ENCODE measurements around the gene CREBRF.
"Not testable (repeated sequence)": the region's sequence is repeated elsewhere in the genome, so short reads cannot be mapped to it uniquely, and the experiment has no call there.

The CREBRF gene

GRCh38 chr5:173055983-173056782 is at the start of gene CREBRF:
Gene CREBRF, plus strand, starts transcription at chr5:173056352. Its CDS starts 24,424 bp downstream, at chr5:173080776.
- peak; percentile 98 for DNase-seq

- no peak for DNase-seq
Observed at GRCh38 chr5:173010021-173010420, 46.1 kb upstream of the CREBRF start.

DNA sequence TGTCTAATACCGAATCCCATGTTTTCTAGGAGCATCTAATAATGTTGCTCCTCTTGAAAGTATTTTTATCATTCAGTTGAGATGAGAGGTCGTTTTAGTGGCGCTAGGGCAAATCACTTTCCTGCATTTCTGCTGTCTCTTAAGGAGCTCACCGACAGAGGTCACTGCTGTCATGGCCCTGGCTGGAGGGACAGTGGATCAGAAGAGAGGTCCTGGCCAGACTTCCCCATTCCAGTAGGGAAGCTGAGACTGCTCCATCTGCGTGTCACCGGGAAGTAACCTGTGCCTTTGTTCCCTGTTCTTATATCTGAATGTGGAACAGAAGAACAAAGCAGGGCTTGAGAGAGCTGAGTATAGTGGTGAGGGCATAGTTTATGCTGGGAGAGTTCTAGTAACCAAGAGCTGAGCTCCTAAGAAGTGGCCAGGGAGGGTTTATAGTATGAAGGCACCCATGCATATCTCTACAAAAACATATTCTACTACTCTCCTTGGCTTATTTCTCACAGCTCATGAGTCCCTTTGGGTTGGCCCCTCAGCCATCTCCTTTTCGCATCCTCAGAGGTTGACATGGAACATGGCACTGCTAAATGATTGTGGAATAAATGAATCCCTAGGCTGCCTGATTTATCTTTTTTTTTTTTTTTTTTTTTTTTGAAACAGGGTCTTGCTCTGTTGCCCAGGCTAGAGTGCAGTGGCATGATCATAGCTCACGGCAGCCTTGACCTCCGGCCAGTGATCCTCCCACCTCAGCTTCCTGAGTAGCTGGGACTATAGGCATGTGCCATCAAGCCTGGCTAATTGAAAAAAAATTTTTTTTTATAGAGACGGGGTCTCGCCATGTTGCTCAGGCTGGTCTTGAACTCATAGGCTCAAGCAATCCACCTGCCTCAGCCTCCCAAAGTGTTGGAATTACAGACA is 45.3 kb upstream of the CREBRF start:
- no peak for DNase-seq

GRCh38 chr5:173011566-173011965 is 44.6 kb upstream of the CREBRF start:
- DNase-seq = no peak

- no peak for DNase-seq
Observed at GRCh38 chr5:173012882-173013281, 43.3 kb upstream of the CREBRF start.

DNA sequence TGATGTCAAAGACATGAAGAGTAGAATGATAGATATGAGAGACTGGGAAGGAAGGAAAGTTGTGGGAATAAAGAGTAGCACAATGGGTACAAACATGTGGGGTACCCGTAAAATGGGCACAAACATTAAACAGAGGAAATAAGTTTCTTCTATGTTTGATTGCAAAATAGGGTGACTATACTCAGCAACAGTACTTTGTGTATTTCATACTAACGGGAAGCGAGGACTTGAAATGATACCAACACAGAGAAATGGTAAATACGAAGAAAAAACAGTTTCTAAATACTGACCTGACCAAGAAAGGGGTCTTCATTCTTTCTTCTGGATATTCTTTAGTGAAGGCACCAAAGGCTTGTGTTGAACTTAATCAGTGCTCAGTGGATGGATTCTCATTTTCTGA is 41.5 kb upstream of the CREBRF start:
- no peak for DNase-seq

GRCh38 chr5:173015192-173015591 is 41.0 kb upstream of the CREBRF start:
- DNase-seq = no peak

GRCh38 chr5:173015598-173016455 is 40.3 kb upstream of the CREBRF start:
- DNase-seq = no peak

DNA sequence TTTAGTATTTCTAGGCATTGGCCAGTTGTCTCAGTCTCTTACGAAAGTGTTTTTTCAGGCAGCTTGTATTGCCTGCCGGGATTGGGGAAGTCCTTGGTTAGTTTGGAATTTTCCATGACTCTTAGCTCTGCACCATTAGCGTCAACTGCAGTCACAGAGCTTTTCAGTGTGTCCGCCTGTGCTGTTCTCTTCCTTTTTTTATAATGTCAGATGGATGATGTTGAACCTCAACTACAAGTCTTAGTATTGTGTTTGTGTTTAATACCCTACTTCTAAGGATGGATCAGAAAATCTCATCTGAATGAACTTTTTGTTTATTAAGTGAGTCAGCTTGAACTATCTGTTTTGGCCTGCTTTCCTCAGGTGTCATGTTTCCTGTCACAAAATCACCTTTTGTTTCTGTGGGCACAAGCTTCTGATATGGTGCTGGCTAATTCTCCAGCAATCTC is 39.5 kb upstream of the CREBRF start:
- no peak for DNase-seq

DNA sequence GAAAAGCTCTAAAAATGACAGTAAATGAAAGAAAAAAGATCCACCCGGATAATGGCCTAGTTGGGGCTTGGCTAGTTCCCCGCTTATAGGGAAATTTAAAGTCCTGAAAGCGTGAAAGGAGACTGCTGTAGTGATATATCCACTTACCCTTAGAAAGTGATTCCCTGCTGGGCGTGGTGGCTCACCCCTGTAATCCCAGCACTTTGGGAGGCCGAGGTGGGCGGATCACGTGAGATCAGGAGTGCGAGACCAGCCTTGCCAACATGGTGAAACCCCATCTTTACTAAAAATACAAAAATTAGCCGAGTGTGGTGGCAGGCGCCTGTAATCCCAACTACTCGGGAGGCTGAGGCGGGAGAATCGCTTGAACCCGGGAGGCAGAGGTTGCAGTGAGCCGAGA is 39.1 kb upstream of the CREBRF start:
- DNase-seq = not testable (repeated sequence)

GRCh38 chr5:173018358-173018757 is 37.8 kb upstream of the CREBRF start:
- DNase-seq = no peak

- no peak for DNase-seq
Observed at GRCh38 chr5:173020154-173020581, 36.0 kb upstream of the CREBRF start.

GRCh38 chr5:173020643-173021042 is 35.5 kb upstream of the CREBRF start:
- no peak for DNase-seq

DNA sequence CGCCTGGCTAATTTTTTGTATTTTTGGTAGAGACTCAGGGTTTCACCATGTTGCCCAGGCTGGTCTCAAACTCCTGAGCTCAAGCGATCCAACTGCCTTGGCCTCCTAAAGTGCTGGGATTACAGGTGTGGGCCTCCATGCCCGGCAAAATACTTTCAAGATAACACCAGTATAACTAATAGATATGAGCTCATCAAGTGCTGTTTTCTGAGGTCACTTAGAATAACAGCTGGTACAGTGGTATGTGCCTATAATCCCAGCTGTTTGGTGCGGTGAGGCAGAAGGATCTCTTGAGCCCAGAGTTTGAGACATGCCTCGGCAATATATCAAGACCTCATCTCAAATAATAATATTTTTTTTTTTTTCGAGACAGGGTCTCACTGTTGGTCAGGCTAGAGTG is 30.5 kb upstream of the CREBRF start:
- no peak for DNase-seq

- no peak for DNase-seq
Observed at GRCh38 chr5:173027905-173028304, 28.2 kb upstream of the CREBRF start.

DNA sequence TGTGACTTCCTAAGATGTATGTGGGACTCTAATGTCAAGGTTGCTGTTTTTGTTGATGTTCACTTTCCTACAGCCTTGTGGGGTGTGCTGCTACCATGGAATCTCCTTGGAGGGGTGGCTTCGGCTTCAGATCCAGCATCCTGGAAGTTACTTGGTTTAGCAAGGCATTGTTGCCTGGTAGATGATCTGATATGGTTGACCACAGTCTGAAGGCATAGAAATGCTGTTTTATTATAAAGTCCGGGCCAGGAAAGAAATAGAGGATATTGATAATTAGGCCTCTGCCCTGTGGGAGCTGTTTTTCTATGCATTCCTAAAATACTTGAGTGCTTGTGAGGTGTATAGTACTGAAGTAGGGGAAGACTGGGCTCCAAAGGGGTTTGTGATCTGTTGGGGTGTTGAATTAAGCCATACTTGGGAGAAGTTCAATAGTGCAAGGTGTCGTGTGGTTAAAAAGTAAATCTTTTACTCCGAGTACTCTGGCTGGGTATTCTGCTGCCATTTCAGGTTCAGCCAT is 27.3 kb upstream of the CREBRF start:
- no peak for DNase-seq

- no peak for DNase-seq
Observed at GRCh38 chr5:173029499-173029921, 26.6 kb upstream of the CREBRF start.

- DNase-seq = not testable (repeated sequence)
Observed at GRCh38 chr5:173032096-173032495, 24.1 kb upstream of the CREBRF start.

DNA sequence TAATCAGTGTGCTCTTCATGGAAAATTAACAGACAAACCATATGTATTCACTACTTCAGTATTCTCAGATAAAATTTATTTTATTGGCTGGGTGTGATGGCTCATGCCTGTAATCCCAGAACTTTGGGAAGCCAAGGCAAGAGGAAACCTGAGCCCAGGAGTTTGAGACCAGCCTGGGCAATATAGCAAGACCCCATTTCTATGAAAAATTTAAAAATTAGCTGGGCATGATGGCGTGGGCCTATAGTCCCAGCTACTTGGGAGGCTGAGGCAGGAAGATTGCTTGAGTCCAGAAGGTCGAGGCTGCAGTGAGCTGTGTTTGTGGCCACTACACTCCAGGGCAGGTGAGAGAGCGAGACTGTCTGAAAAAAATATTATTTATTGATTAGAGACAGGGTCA is 23.4 kb upstream of the CREBRF start:
- DNase-seq = no peak

- no peak for DNase-seq
Observed at GRCh38 chr5:173033923-173034322, 22.2 kb upstream of the CREBRF start.

DNA sequence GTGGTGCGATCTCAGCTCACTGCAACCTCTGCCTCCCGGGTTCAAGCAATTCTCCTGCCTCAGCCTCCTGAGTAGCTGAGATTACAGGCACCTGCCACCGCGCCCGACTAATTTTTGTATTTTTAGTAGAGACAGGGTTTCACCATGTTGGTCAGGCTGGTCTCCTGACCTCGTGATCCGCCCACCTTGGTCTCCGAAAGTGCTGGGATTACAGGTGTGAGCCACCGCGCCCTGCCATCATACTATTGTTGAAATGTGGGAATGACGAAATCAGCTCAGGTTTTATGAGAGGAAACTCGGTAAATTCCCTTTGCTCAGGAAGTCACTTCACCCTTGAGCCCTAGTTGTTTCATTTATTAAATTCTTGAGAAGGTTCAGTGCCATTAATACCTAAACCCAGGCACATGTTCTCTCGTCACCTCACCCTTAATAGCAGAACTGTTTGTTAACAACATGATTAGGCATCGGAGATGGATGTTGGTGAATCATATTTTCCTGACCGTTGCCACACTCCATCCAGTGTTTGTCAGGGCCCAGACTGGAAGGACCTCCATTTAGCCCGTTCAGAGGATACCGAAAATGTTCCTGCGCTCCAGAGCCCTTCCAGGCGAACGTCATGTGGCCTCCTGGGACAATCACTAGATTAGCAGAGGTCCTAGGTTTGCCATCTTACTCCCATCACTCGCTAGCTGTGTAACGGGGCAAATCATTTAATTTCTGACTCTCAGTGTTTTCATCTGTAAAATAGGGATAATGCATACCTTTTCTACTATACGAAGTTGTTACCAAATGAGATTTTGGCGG is 20.0 kb upstream of the CREBRF start:
- no peak for DNase-seq

GRCh38 chr5:173039188-173039587 is 17.0 kb upstream of the CREBRF start:
- no peak for DNase-seq
